A549 treated with DMSO at 1 μM for 4 hours (cell line): ENCODE results near the gene SMIM23. TPM values are rescaled to one million over a fixed set of nuclear protein-coding genes. Genes with fewer than 3 reads are reported as not detected.

Source experiments
- total RNA-seq: library from RNA; stranded (reverse); fragments of 200-300 nt; extraction: Qiagen RNA extraction; gene quantifications from 5 replicates; pipeline ENCODE4 v1.2.3, GENCODE V29; 2022; ENCODE audit warnings: low read depth

The SMIM23 gene
- not detected in 5 replicates for total RNA-seq

GRCh38 chr5:171785517-171785916 is at the start of gene SMIM23:
SMIM23 (plus strand) TSS chr5:171785817; CDS start chr5:171785872, 55 bp downstream.

Other genes starting within 250 kb of the SMIM23 start
- 35.7 to 46.8 TPM (median 41.4 TPM) in 5 replicates for gene FBXW11, start 220.8 kb downstream of the SMIM23 start, total RNA-seq